ENCODE results near the gene ADAMTS2.

The ADAMTS2 gene

GRCh38 chr5:179177711-179178575 is 167.3 kb downstream of the ADAMTS2 start:
- Histone ChIP-seq H3K36me3 (ENCODE audit: control insufficient read depth, low read depth, low read length) (no peaks in the 10 kb centered on the region), H3K4me1 (ENCODE audit: control insufficient read depth, low read depth, low read length) (no peaks in the 10 kb centered on the region), H3K4me3 (ENCODE audit: low read length) (no peak overlapping the region), H3K27me3 (ENCODE audit: control insufficient read depth, insufficient read depth, low read length) (no peaks in the 10 kb centered on the region), H3K9me3 (ENCODE audit: control insufficient read depth, low read depth, low read length) (no peaks in the 10 kb centered on the region), H3K27ac (ENCODE audit: low read length) (no peak overlapping the region), H3K9ac (ENCODE audit: low read length) (no peak overlapping the region)

- Histone ChIP-seq H3K4me1 (ENCODE audit: control insufficient read depth, low read depth, low read length) (no peaks in the 10 kb centered on the region), H3K36me3 (ENCODE audit: control insufficient read depth, low read depth, low read length) (no peaks in the 10 kb centered on the region), H3K4me3 (ENCODE audit: low read length) (no peak overlapping the region), H3K9ac (ENCODE audit: low read length) (no peak overlapping the region), H3K27me3 (ENCODE audit: control insufficient read depth, insufficient read depth, low read length) (no peaks in the 10 kb centered on the region), H3K9me3 (ENCODE audit: control insufficient read depth, low read depth, low read length) (no peaks in the 10 kb centered on the region), H3K27ac (ENCODE audit: low read length) (no peak overlapping the region)
Measured at GRCh38 chr5:179176571-179177230, 168.6 kb downstream of the ADAMTS2 start.

GRCh38 chr5:179176166-179176565 is 169.1 kb downstream of the ADAMTS2 start:
- no peak overlapping the region for H3K9ac ChIP-seq (ENCODE audit: low read length)
- H3K36me3 ChIP-seq (ENCODE audit: control insufficient read depth, low read depth, low read length), result no peaks in the 10 kb centered on the region
- H3K9me3 ChIP-seq (ENCODE audit: control insufficient read depth, low read depth, low read length), result no peaks in the 10 kb centered on the region
- H3K27ac ChIP-seq (ENCODE audit: low read length), result no peak overlapping the region
- H3K27me3 ChIP-seq (ENCODE audit: control insufficient read depth, insufficient read depth, low read length), result no peaks in the 10 kb centered on the region
- H3K4me3 ChIP-seq (ENCODE audit: low read length), result no peak overlapping the region
- no peaks in the 10 kb centered on the region for H3K4me1 ChIP-seq (ENCODE audit: control insufficient read depth, low read depth, low read length)

- Histone ChIP-seq H3K9me3 (ENCODE audit: control insufficient read depth, low read depth, low read length) (no peaks in the 10 kb centered on the region), H3K4me3 (ENCODE audit: low read length) (no peak overlapping the region), H3K36me3 (ENCODE audit: control insufficient read depth, low read depth, low read length) (no peaks in the 10 kb centered on the region), H3K9ac (ENCODE audit: low read length) (no peak overlapping the region), H3K27me3 (ENCODE audit: control insufficient read depth, insufficient read depth, low read length) (no peaks in the 10 kb centered on the region), H3K4me1 (ENCODE audit: control insufficient read depth, low read depth, low read length) (no peaks in the 10 kb centered on the region), H3K27ac (ENCODE audit: low read length) (no peak overlapping the region)
Measured at GRCh38 chr5:179171816-179172745, 173.2 kb downstream of the ADAMTS2 start.

GRCh38 chr5:179171251-179171815 is 173.9 kb downstream of the ADAMTS2 start:
- Histone ChIP-seq H3K27ac (ENCODE audit: low read length) (no peak overlapping the region), H3K27me3 (ENCODE audit: control insufficient read depth, insufficient read depth, low read length) (no peaks in the 10 kb centered on the region), H3K36me3 (ENCODE audit: control insufficient read depth, low read depth, low read length) (no peaks in the 10 kb centered on the region), H3K9ac (ENCODE audit: low read length) (no peak overlapping the region), H3K4me3 (ENCODE audit: low read length) (no peak overlapping the region), H3K4me1 (ENCODE audit: control insufficient read depth, low read depth, low read length) (no peaks in the 10 kb centered on the region), H3K9me3 (ENCODE audit: control insufficient read depth, low read depth, low read length) (no peaks in the 10 kb centered on the region)

- Histone ChIP-seq H3K9me3 (ENCODE audit: control insufficient read depth, low read depth, low read length) (no peaks in the 10 kb centered on the region), H3K4me1 (ENCODE audit: control insufficient read depth, low read depth, low read length) (no peaks in the 10 kb centered on the region), H3K27ac (ENCODE audit: low read length) (no peak overlapping the region), H3K4me3 (ENCODE audit: low read length) (no peak overlapping the region), H3K36me3 (ENCODE audit: control insufficient read depth, low read depth, low read length) (no peaks in the 10 kb centered on the region), H3K9ac (ENCODE audit: low read length) (no peak overlapping the region), H3K27me3 (ENCODE audit: control insufficient read depth, insufficient read depth, low read length) (no peaks in the 10 kb centered on the region)
Measured at GRCh38 chr5:179170606-179171005, 174.7 kb downstream of the ADAMTS2 start.

GRCh38 chr5:179169836-179170235 is 175.4 kb downstream of the ADAMTS2 start:
- Histone ChIP-seq H3K4me3 (ENCODE audit: low read length) (no peak overlapping the region), H3K27ac (ENCODE audit: low read length) (no peak overlapping the region), H3K9me3 (ENCODE audit: control insufficient read depth, low read depth, low read length) (no peaks in the 10 kb centered on the region), H3K4me1 (ENCODE audit: control insufficient read depth, low read depth, low read length) (no peaks in the 10 kb centered on the region), H3K9ac (ENCODE audit: low read length) (no peak overlapping the region), H3K36me3 (ENCODE audit: control insufficient read depth, low read depth, low read length) (no peaks in the 10 kb centered on the region), H3K27me3 (ENCODE audit: control insufficient read depth, insufficient read depth, low read length) (no peaks in the 10 kb centered on the region)

- Histone ChIP-seq H3K9me3 (ENCODE audit: control insufficient read depth, low read depth, low read length) (no peaks in the 10 kb centered on the region), H3K4me1 (ENCODE audit: control insufficient read depth, low read depth, low read length) (no peaks in the 10 kb centered on the region), H3K4me3 (ENCODE audit: low read length) (no peak overlapping the region), H3K27me3 (ENCODE audit: control insufficient read depth, insufficient read depth, low read length) (no peaks in the 10 kb centered on the region), H3K27ac (ENCODE audit: low read length) (no peak overlapping the region), H3K36me3 (ENCODE audit: control insufficient read depth, low read depth, low read length) (no peaks in the 10 kb centered on the region), H3K9ac (ENCODE audit: low read length) (no peak overlapping the region)
Measured at GRCh38 chr5:179168664-179169063, 176.6 kb downstream of the ADAMTS2 start.

- Histone ChIP-seq H3K36me3 (ENCODE audit: control insufficient read depth, low read depth, low read length) (no peaks in the 10 kb centered on the region), H3K4me3 (ENCODE audit: low read length) (no peak overlapping the region), H3K9me3 (ENCODE audit: control insufficient read depth, low read depth, low read length) (no peaks in the 10 kb centered on the region), H3K27me3 (ENCODE audit: control insufficient read depth, insufficient read depth, low read length) (no peaks in the 10 kb centered on the region), H3K4me1 (ENCODE audit: control insufficient read depth, low read depth, low read length) (no peaks in the 10 kb centered on the region), H3K9ac (ENCODE audit: low read length) (no peak overlapping the region), H3K27ac (ENCODE audit: low read length) (no peak overlapping the region)
Measured at GRCh38 chr5:179167871-179168451, 177.3 kb downstream of the ADAMTS2 start.

GRCh38 chr5:179166886-179167841 is 178.1 kb downstream of the ADAMTS2 start:
- H3K9ac ChIP-seq (ENCODE audit: low read length), result no peak overlapping the region
- H3K27ac ChIP-seq (ENCODE audit: low read length), result no peak overlapping the region

More at GRCh38 chr5:179166886-179167841, 178.1 kb downstream of the ADAMTS2 start:
- Histone ChIP-seq H3K27me3 (ENCODE audit: control insufficient read depth, insufficient read depth, low read length) (no peaks in the 10 kb centered on the region), H3K4me3 (ENCODE audit: low read length) (peak overlapping the region; percentile 51), H3K36me3 (ENCODE audit: control insufficient read depth, low read depth, low read length) (no peaks in the 10 kb centered on the region), H3K9me3 (ENCODE audit: control insufficient read depth, low read depth, low read length) (no peaks in the 10 kb centered on the region), H3K4me1 (ENCODE audit: control insufficient read depth, low read depth, low read length) (no peaks in the 10 kb centered on the region)

All from iPS-18a (cell line).